Uterus (tissue), 2 donors: ENCODE data around the gene ERH.

ENCODE experiments used
- POLR2A ChIP-seq, 2 donors: fragments of 450-650 bp; IDR thresholded peaks; one replicate each; pipeline ENCODE4 v1.6.1; 2016; ENCODE audit warnings: antibody characterized with exemption in 2 of 2, mild to moderate bottlenecking in 1 of 2, moderate library complexity in 1 of 2
- TF ChIP-seq, protein P1 (sequence below), 4 experiments: fragments of 200-600 bp in 2 of 4; fragments of 450-650 bp in 2 of 4; sonication (generic) in 2 of 4; IDR thresholded peaks; one replicate each; pipeline ENCODE4 v1.5.1; 2016 to 2019; ENCODE audit warnings: antibody characterized with exemption in 4 of 4, mild to moderate bottlenecking in 2 of 4, moderate library complexity in 1 of 4

DNA sequence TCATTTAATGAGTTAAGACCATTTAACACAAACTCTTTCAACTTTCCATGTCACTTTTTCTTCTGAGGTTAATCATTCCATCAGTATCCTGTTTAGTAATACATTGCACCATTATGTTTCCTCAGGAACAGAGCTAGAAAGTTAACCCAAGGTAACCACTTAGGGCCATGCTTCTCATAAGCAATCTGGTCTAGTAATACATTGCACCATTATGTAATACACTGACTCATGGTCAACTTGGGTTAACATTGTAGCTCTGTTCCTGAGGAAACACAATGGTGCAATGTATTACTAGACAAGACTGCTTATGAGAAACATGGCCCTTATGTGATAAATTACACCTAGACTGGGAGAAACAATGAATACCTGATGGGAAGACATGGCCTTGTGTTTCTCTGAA, 21.7 kb downstream of the ERH start:
- TF ChIP-seq, protein P1, sequence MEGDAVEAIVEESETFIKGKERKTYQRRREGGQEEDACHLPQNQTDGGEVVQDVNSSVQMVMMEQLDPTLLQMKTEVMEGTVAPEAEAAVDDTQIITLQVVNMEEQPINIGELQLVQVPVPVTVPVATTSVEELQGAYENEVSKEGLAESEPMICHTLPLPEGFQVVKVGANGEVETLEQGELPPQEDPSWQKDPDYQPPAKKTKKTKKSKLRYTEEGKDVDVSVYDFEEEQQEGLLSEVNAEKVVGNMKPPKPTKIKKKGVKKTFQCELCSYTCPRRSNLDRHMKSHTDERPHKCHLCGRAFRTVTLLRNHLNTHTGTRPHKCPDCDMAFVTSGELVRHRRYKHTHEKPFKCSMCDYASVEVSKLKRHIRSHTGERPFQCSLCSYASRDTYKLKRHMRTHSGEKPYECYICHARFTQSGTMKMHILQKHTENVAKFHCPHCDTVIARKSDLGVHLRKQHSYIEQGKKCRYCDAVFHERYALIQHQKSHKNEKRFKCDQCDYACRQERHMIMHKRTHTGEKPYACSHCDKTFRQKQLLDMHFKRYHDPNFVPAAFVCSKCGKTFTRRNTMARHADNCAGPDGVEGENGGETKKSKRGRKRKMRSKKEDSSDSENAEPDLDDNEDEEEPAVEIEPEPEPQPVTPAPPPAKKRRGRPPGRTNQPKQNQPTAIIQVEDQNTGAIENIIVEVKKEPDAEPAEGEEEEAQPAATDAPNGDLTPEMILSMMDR (IDR thresholded peaks at IDR 0.05) = no peak
- TF ChIP-seq POLR2A (IDR thresholded peaks at IDR 0.05) = no peak
